ENCODE data around the gene KLHL25. TPM values are rescaled to one million over a fixed set of nuclear protein-coding genes. Genes with fewer than 3 reads are reported as not detected.

KLHL25 gene
- total RNA-seq, 2 experiments from 2014 or later = 7.4 to 8.0 TPM

GRCh38 chr15:85722374-85723152 lies 72.2 kb downstream of the KLHL25 start:
- peaks cover 24% of the 10 kb centered on the region for H3K4me1 Mint-ChIP-seq
- no peak overlapping the region for H3K27ac Mint-ChIP-seq
- peaks cover 75% of the 10 kb centered on the region for H3K36me3 Mint-ChIP-seq (ENCODE audit: low read depth)
- no peaks in the 10 kb centered on the region for H3K9me3 Mint-ChIP-seq
- CTCF ChIA-PET = interaction anchor here (0.8 kb wide), 1 partner anchor 13 kb away, joined by 3 read pairs; no protein-coding TSS in a partner anchor
- POLR2A ChIA-PET = no interaction called here
- no peak for DNase-seq
- H3K27me3 Mint-ChIP-seq = no peaks in the 10 kb centered on the region
- H3K4me3 Mint-ChIP-seq = no peak overlapping the region

GRCh38 chr15:85718981-85719380 lies 75.7 kb downstream of the KLHL25 start:
- DNase-seq = no peak
- Mint-ChIP-seq H3K4me1 (peaks cover 22% of the 10 kb centered on the region), H3K27ac (no peak overlapping the region), H3K4me3 (no peak overlapping the region), H3K9me3 (no peaks in the 10 kb centered on the region), H3K27me3 (no peaks in the 10 kb centered on the region), H3K36me3 (ENCODE audit: low read depth) (peaks cover 75% of the 10 kb centered on the region)
- POLR2A ChIA-PET = no interaction called here
- CTCF ChIA-PET = interaction anchor here (0.7 to 1.8 kb wide), 2 partner anchors 12 to 14 kb away, joined by 3 to 4 read pairs; no protein-coding TSS in a partner anchor

- no peak for DNase-seq
- ChIA-PET CTCF (interaction anchor here (0.7 kb wide), 1 partner anchor 14 kb away, joined by 3 read pairs; no protein-coding TSS in a partner anchor), POLR2A (no interaction called here)
- Mint-ChIP-seq H3K4me3 (no peak overlapping the region), H3K36me3 (ENCODE audit: low read depth) (peaks cover 77% of the 10 kb centered on the region), H3K27ac (no peak overlapping the region), H3K4me1 (peaks cover 19% of the 10 kb centered on the region), H3K27me3 (no peaks in the 10 kb centered on the region), H3K9me3 (no peaks in the 10 kb centered on the region)
Measured at GRCh38 chr15:85718271-85718971, 76.3 kb downstream of the KLHL25 start.

- CTCF ChIA-PET = no interaction called here
- no peak for DNase-seq
- Mint-ChIP-seq H3K27me3 (no peaks in the 10 kb centered on the region), H3K4me3 (no peak overlapping the region), H3K27ac (no peak overlapping the region), H3K4me1 (peaks cover 9% of the 10 kb centered on the region), H3K36me3 (ENCODE audit: low read depth) (peaks cover 74% of the 10 kb centered on the region), H3K9me3 (no peaks in the 10 kb centered on the region)
- POLR2A ChIA-PET = no interaction called here
Measured at GRCh38 chr15:85717212-85717611, 77.5 kb downstream of the KLHL25 start.

GRCh38 chr15:85716261-85716660 lies 78.5 kb downstream of the KLHL25 start:
- H3K9me3 Mint-ChIP-seq = no peaks in the 10 kb centered on the region
- H3K27ac Mint-ChIP-seq = no peak overlapping the region
- ChIA-PET CTCF (no interaction called here), POLR2A (no interaction called here)
- peaks cover 10% of the 10 kb centered on the region for H3K4me1 Mint-ChIP-seq
- H3K36me3 Mint-ChIP-seq (ENCODE audit: low read depth) = peaks cover 78% of the 10 kb centered on the region
- no peaks in the 10 kb centered on the region for H3K27me3 Mint-ChIP-seq
- no peak for DNase-seq
- no peak overlapping the region for H3K4me3 Mint-ChIP-seq

- H3K4me1 Mint-ChIP-seq = peaks cover 41% of the 10 kb centered on the region
- no peak overlapping the region for H3K4me3 Mint-ChIP-seq
- ChIA-PET CTCF (interaction anchor here (0.6 to 1.7 kb wide), 3 partner anchors 8 to 74 kb away, joined by 4 to 5 read pairs (median 4); no protein-coding TSS in a partner anchor), POLR2A (no interaction called here)
- peaks cover 69% of the 10 kb centered on the region for H3K36me3 Mint-ChIP-seq (ENCODE audit: low read depth)
- H3K27ac Mint-ChIP-seq = peak overlapping the region; percentile 31
- H3K9me3 Mint-ChIP-seq = no peaks in the 10 kb centered on the region
- DNase-seq = no peak
- no peaks in the 10 kb centered on the region for H3K27me3 Mint-ChIP-seq
Measured at GRCh38 chr15:85711580-85712192, 83.0 kb downstream of the KLHL25 start.

GRCh38 chr15:85710340-85710842 lies 84.3 kb downstream of the KLHL25 start:
- ChIA-PET CTCF (interaction anchor here (0.7 to 1.1 kb wide), 2 partner anchors 15 to 560 kb away, joined by 3 read pairs; no protein-coding TSS in a partner anchor), POLR2A (interaction anchor here (0.7 kb wide), 1 partner anchor 28 kb away, joined by 3 read pairs; no protein-coding TSS in a partner anchor)
- Mint-ChIP-seq H3K9me3 (no peaks in the 10 kb centered on the region), H3K36me3 (ENCODE audit: low read depth) (peaks cover 66% of the 10 kb centered on the region), H3K27ac (no peak overlapping the region), H3K4me3 (no peak overlapping the region), H3K4me1 (peaks cover 51% of the 10 kb centered on the region), H3K27me3 (no peaks in the 10 kb centered on the region)
- no peak for DNase-seq

Small RNA genes within 50 kb of the gene (microRNA-seq; reads per million reads assigned to microRNA genes)
- gene MIR1276 (ENCODE audit: borderline microRNAs expressed, borderline replicate concordance) = 1.3 reads per million
- not detected for gene MIR548AP (ENCODE audit: borderline microRNAs expressed, borderline replicate concordance)
